GM12891 (cell line): Measurements from ENCODE around the gene TARS3.

Experiments
- PAX5 ChIP-seq: IDR thresholded peaks from 2 replicates; pipeline ENCODE4 v1.6.1; 2011; ENCODE audit warnings: low read length, moderate library complexity, mild to moderate bottlenecking; ENCODE audit not compliant: insufficient read depth, severe bottlenecking
- POLR2A ChIP-seq: IDR thresholded peaks from 2 replicates; pipeline ENCODE4 v1.6.1; 2011; ENCODE audit warnings: low read depth, low read length, control low read depth
- POLR2AphosphoS5 ChIP-seq: IDR thresholded peaks from 2 replicates; pipeline ENCODE4 v1.6.1; 2011; ENCODE audit warnings: low read depth, low read length, control low read depth
- TAF1 ChIP-seq: IDR thresholded peaks from 2 replicates; pipeline ENCODE4 v1.6.1; 2011; ENCODE audit warnings: low read depth, low read length, control low read depth

DNA sequence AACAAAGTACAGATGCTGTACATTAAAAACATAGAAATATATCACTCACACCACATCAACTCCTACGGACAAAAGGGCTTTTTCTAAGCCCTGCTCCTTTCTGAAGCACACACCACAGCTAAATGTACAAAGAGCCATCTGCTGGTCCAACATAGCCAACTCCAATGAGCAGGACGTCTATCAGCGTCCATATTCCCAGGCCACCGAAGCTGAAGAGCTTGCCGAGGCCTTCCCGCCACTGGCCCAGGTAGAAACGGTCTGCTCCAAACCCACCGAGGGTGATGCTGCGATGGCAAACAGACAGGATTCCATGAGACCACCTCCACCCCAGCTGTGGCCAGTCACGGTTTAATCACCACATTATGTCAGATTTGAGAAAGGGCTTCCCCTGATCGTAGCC, 81.9 kb downstream of the TARS3 start:
- no peak for TF ChIP-seq POLR2A
- TF ChIP-seq POLR2AphosphoS5, result no peak
- no peak for TF ChIP-seq TAF1
- no peak for TF ChIP-seq PAX5
